ENCODE data around the gene DES.

DES gene

DNA sequence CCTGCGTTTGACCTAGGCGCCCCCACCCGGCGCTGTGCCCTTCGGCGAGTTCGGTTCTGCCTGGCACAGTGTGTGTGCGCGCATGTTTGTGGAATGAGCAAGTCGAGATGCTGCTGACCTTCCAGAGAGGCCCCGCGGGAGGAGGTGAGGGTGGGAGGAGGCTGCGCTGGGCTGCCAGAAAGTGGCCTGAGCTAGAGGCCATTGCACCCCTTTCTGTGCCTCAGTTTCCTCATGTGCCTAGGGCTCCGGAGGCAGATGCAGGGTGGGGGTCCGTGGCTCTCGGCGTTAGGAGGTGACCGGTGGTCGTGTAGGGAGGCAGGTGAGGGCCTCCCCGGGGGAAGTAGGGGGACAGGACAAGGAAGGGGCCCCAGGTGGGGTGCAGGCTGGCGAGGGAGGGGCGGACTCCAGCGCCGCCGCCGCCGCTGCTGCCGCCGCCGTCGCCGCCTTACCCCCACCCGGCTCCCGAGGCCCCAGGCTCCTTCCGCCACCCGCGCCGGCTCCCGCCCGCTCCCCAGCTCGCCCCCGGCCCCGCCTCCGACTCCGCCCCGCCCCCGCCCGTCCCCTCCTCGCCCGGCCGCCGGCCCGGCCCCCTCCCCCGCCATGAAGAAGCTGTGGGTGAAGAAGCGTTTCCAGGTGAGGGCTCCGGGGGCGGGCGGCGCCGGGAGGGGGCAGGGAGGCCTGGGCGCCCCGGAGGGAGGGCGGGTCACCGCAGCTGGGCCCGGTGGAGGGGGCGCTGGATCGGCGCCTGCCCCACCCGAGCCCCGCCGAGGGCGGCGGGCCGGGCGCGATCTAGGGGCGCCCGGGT, 23.5 kb downstream of the DES start:
- peak; percentile 64 for DNase-seq

DNA sequence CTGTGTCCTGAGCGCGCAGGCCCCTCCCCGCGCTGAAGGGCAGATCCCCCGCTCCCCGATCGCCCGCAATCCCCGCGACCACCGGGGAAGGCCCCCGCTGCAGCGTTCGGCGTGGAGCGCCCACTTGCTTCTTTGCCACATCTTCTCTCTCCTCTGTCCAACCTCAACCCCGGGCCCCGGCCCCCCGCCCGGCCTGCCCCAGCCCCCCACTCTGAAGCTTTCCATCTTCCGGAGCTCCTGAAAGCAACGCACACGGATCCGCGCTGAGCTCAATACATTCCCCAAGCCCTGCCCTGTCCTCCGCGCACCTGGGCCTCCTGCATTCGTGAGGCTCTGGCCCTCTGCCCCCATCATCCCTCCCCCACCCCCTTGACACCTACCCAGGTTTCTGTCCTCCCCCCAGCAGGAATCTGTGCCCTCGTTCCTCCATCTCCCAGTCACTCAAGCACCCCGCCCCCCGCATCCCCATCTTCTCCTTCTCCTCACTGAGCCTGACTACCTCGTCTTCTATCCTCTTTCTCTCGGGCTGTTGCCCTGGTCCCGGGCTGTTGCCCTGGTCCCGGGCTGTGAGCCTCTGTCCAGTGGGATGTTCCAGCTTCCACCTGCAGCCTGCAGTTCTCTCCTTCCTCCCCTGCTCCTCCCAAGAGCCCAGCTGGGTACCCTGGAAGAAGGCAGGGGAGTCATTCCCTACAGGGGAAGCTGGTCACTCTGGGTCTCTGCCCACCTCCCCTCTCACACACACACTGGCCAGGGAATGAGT, 24.3 kb downstream of the DES start:
- DNase-seq, result no peak

GRCh38 chr2:219443016-219443696, 25.0 kb downstream of the DES start:
- DNase-seq, result no peak

DNA sequence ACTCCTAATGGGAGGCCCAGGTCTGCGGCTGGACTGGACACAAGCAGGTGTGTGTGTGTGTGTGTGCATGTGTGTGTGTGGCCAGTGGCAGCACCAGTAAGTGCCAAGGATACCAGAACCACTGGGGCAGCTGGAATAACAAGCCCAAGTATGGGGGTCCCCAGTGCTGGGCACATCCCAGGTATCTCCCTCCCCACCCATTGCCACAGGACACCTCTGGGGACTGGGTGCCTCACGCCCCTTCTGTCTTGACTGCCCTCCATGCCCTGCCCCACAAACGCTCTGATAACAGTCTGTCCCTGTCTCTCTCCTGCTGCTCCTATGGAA, 25.5 kb downstream of the DES start:
- DNase-seq, result no peak

DNA sequence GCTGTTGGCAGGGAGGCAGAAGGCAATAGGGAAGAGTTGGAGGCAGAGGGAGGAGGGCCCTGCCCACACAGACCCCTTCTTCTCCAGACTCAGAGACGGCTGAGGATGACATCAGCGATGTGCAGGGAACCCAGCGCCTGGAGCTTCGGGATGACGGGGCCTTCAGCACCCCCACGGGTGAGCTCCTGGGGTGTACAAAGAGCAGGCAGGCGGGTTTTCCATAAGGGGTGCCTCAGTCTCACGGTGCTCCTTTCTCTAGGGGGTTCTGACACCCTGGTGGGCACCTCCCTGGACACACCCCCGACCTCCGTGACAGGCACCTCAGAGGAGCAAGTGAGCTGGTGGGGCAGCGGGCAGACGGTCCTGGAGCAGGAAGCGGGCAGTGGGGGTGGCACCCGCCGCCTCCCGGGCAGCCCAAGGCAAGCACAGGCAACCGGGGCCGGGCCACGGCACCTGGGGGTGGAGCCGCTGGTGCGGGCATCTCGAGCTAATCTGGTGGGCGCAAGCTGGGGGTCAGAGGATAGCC, 26.5 kb downstream of the DES start:
- DNase-seq, result no peak

GRCh38 chr2:219445220-219445640, 27.1 kb downstream of the DES start:
- DNase-seq, result no peak

- DNase-seq, result no peak
These were observed 27.9 kb downstream of the DES start for GRCh38 chr2:219446101-219446504.

DNA sequence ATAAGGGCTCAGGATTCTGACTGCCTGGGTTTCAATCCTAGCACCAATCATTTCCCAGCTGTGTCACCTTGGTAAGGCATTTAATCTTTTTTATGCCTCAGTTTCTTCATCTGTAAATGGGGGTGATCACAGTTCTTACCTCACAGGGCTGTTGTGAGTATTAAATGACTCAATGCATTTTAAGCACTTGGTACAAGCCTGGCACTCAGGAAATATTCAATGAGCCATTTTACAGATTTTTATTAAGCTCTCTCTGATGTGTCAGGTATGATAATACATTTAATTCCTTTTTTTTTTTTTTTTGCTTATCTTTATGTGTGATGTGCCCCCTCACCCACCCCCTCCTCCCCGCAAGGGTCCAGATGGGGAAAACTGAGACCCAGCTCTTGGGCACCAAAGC, 28.5 kb downstream of the DES start:
- no peak for DNase-seq

- DNase-seq, result no peak
These were observed 29.3 kb downstream of the DES start for GRCh38 chr2:219447242-219448098.

GRCh38 chr2:219448099-219448775, 30.1 kb downstream of the DES start:
- DNase-seq, result no peak

GRCh38 chr2:219448776-219449341, 30.7 kb downstream of the DES start:
- no peak for DNase-seq

- no peak for DNase-seq
These were observed 31.4 kb downstream of the DES start for GRCh38 chr2:219449609-219450008.

- no peak for DNase-seq
These were observed 33.6 kb downstream of the DES start for GRCh38 chr2:219451661-219452360.

- DNase-seq, result no peak
These were observed 34.5 kb downstream of the DES start for GRCh38 chr2:219452361-219453317.

DNA sequence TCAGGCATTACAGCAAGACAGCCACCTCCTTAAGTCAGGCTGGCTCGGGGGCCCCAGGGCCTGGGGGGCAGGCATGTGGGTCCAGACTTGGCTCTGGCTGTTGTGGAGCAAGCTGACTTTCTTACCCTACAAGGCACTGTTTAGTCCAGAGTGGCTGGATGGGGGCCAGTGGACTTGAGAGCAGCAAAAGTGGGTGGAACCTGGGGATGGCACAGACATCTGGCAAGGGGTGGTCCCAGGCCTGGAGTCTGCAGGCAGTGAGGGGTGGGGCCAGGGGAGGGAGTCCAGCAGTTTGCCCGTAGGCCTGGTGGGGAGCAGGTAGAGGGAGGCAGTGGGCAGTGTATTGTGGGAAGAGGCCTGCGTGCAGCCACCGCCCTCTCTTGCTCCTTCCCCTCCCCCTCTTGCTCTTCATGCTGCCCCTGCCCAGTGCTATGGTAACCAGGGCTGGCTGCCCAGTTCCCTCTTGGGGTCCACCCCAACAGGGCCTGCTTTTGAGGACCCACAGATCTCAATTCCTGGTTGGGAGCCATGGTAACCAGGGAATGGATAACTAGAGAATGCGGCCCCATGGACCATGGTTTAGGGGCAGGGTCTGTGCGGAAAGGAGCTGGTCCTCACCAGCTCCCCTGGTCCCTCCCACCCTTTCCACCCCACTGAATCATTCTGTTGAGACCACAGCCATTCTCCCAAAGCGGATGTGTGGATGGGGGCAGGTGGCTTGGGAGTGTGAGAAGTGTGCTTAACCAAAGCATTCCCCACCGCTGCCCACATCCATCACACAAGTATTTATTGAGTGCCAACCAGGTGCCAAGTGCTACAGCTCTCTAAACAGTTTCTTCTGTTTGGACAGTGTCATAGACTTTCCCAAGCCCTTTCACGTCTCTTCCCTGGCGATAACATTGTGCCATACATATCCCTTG, 35.8 kb downstream of the DES start:
- no peak for DNase-seq

DNA sequence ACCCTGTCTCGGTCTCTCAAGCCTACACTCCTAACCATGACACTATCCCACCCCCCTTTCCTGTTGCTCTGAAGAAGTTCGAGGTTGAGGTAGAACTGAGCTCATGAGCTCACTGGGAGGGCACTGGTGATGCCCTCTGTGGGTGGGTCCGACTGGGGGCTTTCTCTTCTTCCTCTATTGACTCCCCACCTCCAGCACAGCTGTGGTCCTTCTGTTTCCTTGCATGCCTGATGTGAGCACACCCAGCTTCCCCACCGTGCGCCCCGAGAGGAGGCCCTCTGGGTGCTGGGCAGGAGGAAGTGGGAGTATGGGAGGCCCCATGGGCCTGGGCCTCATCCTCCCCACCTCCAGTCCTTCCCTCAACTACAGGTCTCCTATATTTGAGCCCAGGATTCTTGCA, 37.4 kb downstream of the DES start:
- DNase-seq, result no peak

- no peak for DNase-seq
These were observed 39.7 kb downstream of the DES start for GRCh38 chr2:219457784-219458369.

- DNase-seq, result no peak
These were observed 40.8 kb downstream of the DES start for GRCh38 chr2:219458996-219459395.

Data from CD4-positive, alpha-beta T cell treated with Interleukin-17A for 1 hour (primary cell).